NCI-H1105 (cell line): ENCODE data around the gene FADD.
"Not testable (repeated sequence)": the region's sequence is repeated elsewhere in the genome, so short reads cannot be mapped to it uniquely, and the experiment has no call there.

Experiments
- DNase-seq: peaks from one replicate; lab custom pipeline; 2025; lab: John Stamatoyannopoulos, UW

FADD gene

DNA sequence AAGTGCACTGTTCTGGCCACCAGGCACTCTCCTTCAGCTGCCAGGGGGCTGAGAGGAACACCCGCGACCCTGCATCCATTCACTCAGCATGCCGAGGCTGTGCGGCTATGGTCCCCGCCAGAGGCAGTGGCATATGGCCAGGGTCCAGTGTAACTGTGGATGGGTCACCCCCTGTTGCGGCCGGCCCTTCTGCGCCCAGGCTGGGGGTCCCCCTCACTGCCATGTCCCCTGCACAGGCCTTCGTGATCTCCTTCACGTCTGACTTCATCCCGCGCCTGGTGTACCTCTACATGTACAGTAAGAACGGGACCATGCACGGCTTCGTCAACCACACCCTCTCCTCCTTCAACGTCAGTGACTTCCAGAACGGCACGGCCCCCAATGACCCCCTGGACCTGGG is 20.8 kb upstream of the FADD start:
- no peak for DNase-seq

DNA sequence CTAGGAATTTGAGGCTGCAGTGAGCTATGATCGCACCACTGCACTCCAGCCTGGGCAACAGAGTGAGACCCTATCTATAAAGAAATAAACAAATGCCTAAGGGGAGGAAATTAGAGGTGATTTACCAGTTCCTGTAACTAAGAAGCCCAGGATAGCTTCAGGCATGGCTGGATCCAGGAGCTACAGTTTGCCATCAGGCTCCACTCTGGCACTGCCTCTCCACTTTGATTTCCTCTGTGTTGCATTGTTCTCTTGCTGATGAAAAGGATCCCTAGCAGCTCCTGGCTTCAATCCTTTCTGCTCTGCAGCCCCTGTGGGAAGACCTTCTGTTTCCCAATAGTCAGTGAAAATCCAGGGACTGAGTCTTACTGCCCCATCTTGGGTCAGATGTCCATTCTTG is 20.1 kb upstream of the FADD start:
- no peak for DNase-seq

- DNase-seq, result no peak
Measured at GRCh38 chr11:70183483-70184176, 19.5 kb upstream of the FADD start.

DNA sequence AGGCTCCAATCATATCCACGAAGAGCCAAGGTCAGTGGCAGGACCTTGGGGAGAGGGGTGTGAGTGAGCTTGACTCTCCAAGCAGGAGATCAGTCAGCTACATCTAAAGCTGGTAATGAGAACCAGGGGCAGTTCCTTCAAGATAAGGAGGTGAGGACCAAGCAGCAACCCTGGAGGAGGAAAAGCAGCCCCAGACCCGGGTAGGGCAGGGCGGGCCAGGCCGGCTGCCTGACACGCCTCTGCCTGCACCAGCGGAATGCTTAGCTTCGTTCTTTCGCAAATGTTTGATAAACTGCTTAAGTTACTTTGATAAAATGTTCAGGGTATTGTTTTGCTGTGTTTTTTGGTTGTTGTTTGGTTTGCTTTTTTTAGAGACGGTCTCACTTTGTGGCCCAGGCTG is 18.7 kb upstream of the FADD start:
- no peak for DNase-seq

GRCh38 chr11:70185348-70186055 is 17.6 kb upstream of the FADD start:
- DNase-seq, result no peak

DNA sequence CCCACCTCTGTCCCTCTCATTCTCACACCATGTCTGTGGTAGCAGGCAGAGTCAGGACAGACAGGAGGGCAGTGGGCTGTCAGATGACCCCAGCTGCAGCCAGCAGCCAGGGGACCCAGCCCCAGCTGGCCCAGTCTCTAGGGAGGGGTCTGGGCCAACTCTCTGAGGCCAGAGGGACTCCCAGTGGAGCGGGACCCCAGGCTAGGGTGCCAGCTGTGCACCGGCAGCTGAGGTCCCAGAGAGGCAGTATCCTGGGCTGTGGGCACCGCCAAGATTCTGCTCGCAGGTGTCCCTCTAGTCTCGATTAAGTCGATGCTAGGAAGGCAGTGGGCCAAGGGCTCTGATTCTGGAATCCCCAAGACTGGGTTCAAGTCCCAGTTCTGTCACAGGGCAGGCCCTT is 16.7 kb upstream of the FADD start:
- no peak for DNase-seq

- no peak for DNase-seq
Measured at GRCh38 chr11:70186936-70187335, 16.2 kb upstream of the FADD start.

DNA sequence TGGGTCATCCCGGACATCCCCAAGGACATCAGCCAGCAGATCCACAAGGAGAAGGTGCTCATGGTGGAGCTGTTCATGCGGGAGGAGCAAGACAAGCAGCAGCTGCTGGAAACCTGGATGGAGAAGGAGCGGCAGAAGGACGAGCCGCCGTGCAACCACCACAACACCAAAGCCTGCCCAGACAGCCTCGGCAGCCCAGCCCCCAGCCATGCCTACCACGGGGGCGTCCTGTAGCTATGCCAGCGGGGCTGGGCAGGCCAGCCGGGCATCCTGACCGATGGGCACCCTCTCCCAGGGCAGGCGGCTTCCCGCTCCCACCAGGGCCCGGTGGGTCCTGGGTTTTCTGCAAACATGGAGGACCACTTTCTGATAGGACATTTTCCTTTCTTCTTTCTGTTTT is 15.3 kb upstream of the FADD start:
- no peak for DNase-seq

- no peak for DNase-seq
Measured at GRCh38 chr11:70189622-70190021, 13.5 kb upstream of the FADD start.

DNA sequence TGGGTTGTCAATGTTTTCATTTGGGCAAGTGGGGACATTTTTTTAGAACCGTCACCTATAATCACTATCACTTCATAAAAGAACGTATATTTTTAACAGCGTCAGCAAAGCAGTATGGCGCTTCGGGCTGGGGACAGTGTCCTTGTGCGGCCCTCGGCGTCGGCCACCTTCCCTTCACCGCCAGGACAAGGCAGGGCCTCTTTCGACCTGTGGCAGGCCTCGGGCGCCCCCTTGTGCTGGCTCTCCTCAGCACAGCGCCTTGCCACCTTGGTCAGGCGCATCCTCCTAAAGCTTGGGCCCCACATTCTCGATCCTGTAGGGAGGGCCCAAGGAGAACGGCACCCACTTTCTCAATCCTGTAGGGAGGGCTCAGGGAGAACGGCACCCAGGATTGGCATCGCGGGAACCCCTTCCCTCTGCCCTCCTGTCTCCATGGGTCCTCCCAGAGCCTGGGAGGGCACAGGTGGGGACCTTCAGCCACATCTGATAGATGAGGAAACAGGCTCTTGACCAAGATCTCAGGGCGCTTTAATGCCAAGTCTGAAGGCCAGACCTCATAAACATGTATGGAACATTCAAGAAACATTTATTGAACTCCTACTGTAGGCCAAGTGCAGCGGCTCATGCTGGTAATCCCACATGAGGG is 11.5 kb upstream of the FADD start:
- DNase-seq, result peak; percentile 25

GRCh38 chr11:70192666-70193410 is 10.3 kb upstream of the FADD start:
- DNase-seq, result no peak

DNA sequence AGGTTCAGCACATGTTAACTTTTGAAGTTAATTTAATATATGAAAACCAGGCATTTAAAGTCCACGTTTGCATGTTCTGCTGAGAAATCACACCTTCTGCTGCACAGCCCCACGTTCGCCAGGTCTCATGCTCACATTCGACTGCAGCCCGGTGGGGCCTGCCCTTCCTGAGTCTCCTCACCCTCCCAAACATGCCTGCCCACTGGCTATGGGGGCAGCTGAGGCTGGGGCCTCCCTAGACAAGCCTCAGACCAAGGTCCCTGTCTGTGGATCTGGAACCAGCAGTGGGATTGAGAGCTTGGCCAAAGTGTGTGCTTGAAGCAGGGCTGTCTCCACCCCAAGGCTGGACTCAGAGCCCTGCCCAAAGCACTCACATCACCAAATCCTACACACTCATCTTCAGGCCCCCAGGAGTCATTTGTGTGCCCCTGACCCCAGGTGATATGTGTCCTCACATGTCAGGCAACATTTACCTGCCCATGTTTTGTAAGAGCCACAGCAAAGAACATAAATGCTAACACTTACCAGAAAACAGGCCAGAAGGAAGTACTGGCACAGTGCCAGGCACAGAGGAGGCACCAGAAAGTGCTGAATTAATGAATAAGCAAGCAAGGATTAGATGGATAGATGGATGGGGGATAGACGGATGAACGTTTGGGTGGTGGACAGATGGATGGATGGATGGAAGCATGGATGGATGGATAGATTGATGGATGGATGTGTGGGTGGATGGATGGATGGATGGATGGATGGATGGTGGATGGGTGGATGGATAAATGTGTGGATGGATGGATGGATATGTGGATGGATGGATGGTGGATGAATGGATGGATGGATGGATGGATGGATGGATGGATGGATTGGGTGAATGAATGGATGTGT is 9.4 kb upstream of the FADD start:
- no peak for DNase-seq

DNA sequence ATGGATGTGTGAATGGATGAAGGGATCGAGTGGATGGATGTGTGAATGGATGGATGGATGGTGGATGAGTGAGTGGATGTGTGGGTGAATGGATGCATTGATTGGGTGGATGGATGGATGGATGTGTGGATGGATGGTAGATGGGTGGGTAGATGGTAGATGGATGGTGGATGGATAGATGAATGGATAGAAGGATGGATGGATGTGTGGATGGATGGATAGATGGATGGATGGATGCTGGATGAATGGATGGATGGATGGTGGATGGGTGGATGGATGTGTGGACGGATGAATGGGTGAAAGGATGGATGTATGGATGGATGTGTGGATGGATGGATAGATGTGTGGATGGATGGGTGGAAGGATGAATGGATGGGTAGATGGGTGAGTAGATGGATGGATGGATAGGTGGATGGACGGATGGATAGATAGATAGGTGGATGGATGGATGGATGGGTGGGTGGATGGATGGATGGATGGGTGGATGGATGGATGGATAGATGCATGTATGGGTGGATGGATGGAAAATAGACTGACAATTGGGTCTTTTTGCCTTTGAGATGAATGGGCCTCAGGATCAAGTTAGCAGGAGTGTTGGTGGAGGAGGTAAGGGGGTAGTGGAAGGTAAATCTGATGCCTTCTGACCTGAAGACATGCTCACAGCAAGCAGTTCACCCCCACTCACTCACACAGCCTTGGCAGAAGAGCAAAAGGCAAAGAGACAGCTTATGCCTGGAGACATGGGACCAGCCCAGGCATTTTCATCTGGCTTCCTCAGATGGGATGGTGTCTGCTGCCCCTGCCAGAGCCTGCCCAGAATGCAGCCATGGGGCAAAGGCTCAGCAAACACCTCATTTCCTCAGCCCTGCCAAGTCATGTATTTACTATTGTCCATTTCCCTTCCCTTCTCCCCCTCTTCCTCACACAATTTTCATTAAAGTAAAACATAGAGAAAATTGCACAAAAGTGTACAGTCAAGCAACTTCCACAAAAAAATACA is 8.0 kb upstream of the FADD start:
- no peak for DNase-seq

- no peak for DNase-seq
Measured at GRCh38 chr11:70200212-70200844, 2.8 kb upstream of the FADD start.

GRCh38 chr11:70201047-70201446 is 2.0 kb upstream of the FADD start:
- not testable (repeated sequence) for DNase-seq

- no peak for DNase-seq
Measured at GRCh38 chr11:70201882-70202861, 924 bp upstream of the FADD start.

GRCh38 chr11:70203751-70204465 is 812 bp downstream of the FADD start:
- DNase-seq, result no peak

DNA sequence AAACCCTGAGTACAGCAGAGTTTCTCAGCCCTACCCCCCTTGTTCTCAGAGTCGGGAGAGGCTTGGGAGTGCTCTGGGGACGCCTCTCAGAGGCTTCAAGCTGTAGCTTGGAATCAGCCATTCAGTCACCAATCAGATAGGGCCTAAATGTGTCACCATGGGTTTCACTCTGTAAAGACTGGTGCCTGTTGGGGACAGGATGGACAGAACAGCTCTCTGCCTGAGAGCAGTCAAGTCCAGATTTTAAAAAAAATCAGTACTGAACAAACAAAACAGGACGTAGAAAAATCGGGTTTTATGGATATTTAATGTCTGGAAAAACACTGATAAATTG is 1.3 kb downstream of the FADD start:
- no peak for DNase-seq
